RWPE1 (cell line): Measurements from ENCODE around the gene LONP1.
"Not testable (repeated sequence)": the region's sequence is repeated elsewhere in the genome, so short reads cannot be mapped to it uniquely, and the experiment has no call there.

Experiments used
- CTCF ChIA-PET: fragments of 350-600 bp; sonication (Branson Sonifier 250); formaldehyde crosslinking; extraction: SDS; loops from one replicate; lab custom pipeline; 2021; lab: Yijun Ruan, JAX
- POLR2A ChIA-PET: fragments of 400-600 bp; formaldehyde crosslinking; extraction: SDS; loops from one replicate; lab custom pipeline; 2020; ENCODE audit warnings: antibody characterized with exemption; ENCODE audit not compliant: low non-redundant PET; lab: Yijun Ruan, JAX
- DNase-seq: peaks from one replicate; pipeline ENCODE4 v3.0.0; 2012; ENCODE audit warnings: low spot score
- H3K27ac ChIP-seq: fragments of 450-650 bp; 2 replicates; pipeline ENCODE4 v1.5.1; 2017
- CTCF ChIP-seq: fragments of 450-650 bp; conservative IDR thresholded peaks from 2 replicates; pipeline ENCODE4 v1.5.1; 2017; ENCODE audit warnings: low read depth, mild to moderate bottlenecking

LONP1 gene

DNA sequence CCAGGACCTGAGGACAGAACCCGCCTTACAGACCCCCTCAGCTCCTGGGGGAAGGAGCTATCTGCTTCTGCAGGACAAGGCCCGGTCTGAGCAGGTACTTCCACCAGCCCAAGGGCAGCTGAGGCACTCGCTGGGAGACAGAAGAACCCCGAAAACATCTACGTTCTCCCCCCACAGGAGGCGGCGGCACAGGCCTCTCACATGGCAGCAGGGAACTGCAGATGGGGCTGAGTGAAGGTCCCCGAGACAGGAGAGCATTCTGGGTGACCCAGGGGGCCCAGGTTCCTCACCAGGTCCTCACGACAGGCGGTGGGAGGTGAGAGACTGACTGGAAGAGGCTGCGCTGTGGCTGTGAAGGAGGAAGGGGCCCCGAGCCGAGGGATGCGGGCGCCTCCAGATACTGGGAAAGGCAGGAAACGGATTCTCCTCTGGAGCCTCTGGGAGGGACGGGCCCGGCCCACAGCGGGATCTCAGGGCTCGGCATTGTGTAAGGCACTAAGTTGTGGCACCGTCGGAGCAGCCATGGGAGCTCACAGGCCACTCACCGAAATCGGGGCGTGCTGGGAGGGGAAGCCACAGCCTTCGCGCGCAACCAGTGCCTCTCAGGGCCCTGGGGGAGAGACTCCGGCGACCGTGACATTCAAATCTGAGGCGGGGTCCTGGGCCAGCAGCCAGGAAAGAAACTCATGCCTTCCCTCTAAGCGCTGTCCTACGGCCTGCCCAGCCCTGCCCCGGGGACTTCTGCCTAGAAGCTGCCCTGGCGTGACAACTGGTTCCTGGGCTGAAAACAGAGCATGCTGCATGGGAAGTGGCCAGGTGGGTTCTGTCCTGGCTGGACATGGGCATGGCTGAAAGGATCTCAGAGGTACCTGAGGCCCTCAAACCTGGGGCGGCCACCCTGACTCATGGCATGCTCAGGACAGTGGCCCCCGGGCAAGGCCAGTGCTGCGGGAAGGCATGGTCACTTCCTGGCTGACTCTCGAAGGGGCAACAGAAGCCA lies 15.8 kb downstream of the LONP1 start:
- CTCF ChIA-PET: interaction anchor here (0.6 kb wide), 1 partner anchor 14 kb away, joined by 4 read pairs; no protein-coding TSS in a partner anchor
- POLR2A ChIA-PET: interaction anchor here (0.6 kb wide), 1 partner anchor 16 kb away, joined by 3 read pairs; the partner anchor contains the start of genes CATSPERD and LONP1

GRCh38 chr19:5702053-5702410 lies 17.9 kb downstream of the LONP1 start:
- CTCF ChIA-PET, DNase-seq, H3K27ac ChIP-seq: not testable (repeated sequence)
- POLR2A ChIA-PET: interaction anchor here (0.6 kb wide), 1 partner anchor 257 kb away, joined by 3 read pairs; no protein-coding TSS in a partner anchor

More for the DNA sequence above, 15.8 kb downstream of the LONP1 start:
- no peak for TF ChIP-seq CTCF
- peak overlapping the region; percentile 28 for H3K27ac ChIP-seq
- no peak for DNase-seq

GRCh38 chr19:5700455-5701092 lies 19.4 kb downstream of the LONP1 start:
- POLR2A ChIA-PET: no interaction called here
- no peak for DNase-seq
- CTCF ChIA-PET: interaction anchor here (0.6 kb wide), 1 partner anchor 955 kb away, joined by 7 read pairs; no protein-coding TSS in a partner anchor
- peak overlapping the region; percentile 68 for H3K27ac ChIP-seq
- no peak for TF ChIP-seq CTCF

DNA sequence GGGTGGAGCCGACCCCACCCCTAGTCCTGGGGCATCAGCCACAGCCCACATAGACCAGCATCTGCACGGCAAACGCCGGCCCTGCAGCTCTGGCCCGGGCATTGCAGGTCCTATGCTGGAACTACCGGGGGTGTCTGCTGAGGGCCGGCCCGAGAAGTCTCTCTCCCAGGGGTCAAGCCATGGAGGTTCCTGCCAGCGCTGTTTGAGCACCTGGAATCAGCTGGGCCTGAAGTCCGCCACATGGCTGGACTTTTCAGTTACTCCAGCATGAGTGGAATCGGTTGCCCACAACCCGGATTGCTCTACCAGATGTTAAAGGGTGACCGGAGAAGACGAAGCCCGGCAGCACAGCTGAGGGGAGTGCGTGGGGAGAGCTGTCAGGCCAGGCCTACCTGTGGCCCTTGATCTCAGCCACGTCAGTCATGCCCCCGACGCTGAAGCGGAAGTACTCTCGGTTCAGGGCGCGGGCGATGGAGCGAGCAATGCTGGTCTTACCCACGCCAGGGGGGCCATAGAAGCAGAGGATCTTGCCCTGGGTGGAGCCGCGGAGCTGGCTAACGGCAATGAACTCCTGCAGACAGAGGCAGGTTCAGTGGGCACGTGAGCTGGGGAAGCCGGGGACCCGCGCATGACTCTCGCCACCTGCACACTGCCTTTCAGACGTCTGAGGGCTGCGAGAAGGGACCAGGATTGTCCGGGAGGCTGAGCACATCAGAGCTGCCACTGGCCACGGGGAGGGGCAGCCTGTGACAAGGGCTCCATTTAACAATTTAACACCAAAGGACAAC lies 21.1 kb downstream of the LONP1 start:
- no peak for DNase-seq
- ChIA-PET POLR2A (no interaction called here), CTCF (interaction anchor here (0.6 kb wide), 1 partner anchor 12 kb away, joined by 3 read pairs; no protein-coding TSS in a partner anchor)
- peak overlapping the region; percentile 68 for H3K27ac ChIP-seq
- TF ChIP-seq CTCF: no peak

DNA sequence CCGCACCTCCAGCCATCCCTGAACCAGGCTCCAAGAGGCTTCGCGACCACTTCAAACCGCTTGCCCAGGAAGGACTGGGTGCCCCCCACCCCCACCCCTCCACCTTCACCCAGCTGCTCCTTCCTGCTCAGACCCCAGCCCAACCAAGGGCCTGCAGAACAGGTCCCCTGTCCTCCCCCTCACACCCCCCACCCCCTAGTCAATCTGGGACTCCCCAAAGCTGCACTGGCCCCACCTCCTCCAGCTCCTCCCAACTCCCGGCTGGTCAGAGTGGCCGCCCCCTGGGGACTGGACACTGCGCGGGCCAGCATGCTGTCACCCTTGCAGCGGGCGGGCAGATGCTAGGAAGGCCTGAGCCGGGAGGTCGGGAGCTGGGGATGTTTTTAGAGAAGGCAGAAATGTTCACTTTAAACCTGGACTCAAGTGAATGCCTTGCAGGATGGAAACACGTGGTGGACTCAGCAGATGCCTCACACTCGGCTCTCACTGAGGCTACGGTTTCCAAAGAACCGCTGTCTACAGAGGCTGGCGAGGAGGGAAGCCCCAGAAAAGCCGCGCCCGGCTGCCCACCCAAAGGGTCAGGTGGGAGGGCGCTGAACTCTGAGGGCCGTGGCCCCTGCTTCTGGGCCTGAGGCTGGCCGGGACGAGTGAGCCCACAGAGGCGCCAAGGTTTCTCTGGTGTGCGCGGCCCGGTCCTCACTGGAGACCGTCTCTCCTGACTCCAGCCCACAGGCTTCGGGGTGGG lies 21.9 kb downstream of the LONP1 start:
- H3K27ac ChIP-seq: peak overlapping the region; percentile 68
- ChIA-PET CTCF (interaction anchor here (0.6 kb wide), 1 partner anchor 12 kb away, joined by 3 read pairs; no protein-coding TSS in a partner anchor), POLR2A (no interaction called here)
- TF ChIP-seq CTCF: no peak
- DNase-seq: no peak
